GM19239 (cell line): ENCODE measurements around the gene ITPR2.

ENCODE experiments used
- DNase-seq: peaks from one replicate; pipeline ENCODE4 v3.0.0; 2011; ENCODE audit warnings: low spot score; ENCODE audit not compliant: insufficient read length
- FAIRE-seq: peaks from 2 replicates; lab custom pipeline; 2011; peaks lifted over from hg19 to GRCh38; lab: Jason Lieb, UNC

ITPR2 gene

GRCh38 chr12:26723379-26724308 is 109.3 kb downstream of the ITPR2 start:
- FAIRE-seq, result peak; percentile 96
- no peak for DNase-seq

GRCh38 chr12:26721800-26722199 is 111.2 kb downstream of the ITPR2 start:
- DNase-seq, result no peak

GRCh38 chr12:26719852-26720251 is 113.1 kb downstream of the ITPR2 start:
- DNase-seq, result no peak
- peak; percentile 63 for FAIRE-seq

More at GRCh38 chr12:26721800-26722199, 111.2 kb downstream of the ITPR2 start:
- FAIRE-seq, result no peak

DNA sequence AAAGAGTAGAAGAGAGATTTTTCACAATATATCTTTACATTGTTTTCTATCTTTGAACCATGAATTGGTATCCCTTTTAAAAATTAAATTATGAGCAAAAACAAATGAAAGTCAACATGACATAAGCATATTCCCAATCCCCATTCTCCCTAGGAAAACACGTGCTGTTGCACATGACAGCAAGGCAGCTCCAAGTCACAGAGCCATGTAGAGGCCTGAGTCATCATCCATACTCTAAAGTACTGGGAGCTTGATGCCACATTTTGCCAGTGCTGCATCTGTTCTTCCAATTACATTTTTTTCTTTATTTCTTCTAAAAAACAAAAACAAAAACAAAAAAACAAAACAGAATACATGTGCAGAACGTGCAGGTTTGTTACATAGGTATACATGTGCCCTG is 115.2 kb downstream of the ITPR2 start:
- no peak for FAIRE-seq
- DNase-seq, result no peak

GRCh38 chr12:26715232-26715631 is 117.8 kb downstream of the ITPR2 start:
- no peak for DNase-seq
- FAIRE-seq, result no peak

DNA sequence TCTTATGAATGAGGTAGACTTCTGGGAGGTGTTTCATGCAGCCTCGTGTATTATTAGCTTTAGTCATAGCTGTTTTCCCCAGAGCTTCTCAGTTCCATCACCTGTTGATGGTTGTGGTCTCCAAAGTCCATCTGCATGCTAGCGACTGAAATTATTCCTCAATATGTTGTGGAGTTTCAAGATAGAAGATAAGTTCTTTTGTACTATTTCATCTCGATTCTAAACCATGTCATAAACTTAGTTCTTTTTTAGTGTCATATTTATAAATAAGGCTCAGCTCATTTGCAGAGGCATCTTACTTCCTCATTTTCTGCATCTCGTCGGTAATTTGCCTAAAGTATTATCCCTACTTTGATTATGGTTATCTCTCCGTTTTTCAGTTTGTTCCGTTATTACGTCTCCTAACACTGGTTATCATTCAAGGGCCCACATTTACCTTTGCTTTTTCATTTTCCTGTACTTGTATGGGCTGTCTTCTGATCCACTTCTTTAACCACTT is 119.1 kb downstream of the ITPR2 start:
- DNase-seq (no peak), FAIRE-seq (peak; percentile 84)

DNA sequence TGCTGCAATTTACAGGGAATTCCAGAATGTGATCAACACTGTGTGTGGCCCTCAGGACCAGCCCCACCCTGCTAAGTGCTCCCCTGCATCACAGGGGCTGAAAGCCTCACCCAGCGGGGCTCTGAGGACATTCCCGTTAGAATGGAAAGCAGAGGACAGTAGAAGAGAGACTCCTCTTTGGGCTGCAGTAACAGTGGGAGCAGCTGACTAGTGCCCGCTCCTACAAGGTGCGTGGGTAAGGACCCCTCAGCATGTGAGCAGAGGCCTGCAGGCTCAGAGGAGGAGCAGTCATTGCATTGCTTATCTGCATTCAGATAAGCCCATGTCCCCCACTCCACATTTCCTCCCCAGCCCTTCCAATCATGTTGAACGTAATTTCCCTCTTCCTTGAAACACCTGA is 120.1 kb downstream of the ITPR2 start:
- no peak for FAIRE-seq
- DNase-seq, result no peak

- no peak for DNase-seq
- FAIRE-seq, result peak; percentile 49
Observed at GRCh38 chr12:26711569-26711968, 121.4 kb downstream of the ITPR2 start.

DNA sequence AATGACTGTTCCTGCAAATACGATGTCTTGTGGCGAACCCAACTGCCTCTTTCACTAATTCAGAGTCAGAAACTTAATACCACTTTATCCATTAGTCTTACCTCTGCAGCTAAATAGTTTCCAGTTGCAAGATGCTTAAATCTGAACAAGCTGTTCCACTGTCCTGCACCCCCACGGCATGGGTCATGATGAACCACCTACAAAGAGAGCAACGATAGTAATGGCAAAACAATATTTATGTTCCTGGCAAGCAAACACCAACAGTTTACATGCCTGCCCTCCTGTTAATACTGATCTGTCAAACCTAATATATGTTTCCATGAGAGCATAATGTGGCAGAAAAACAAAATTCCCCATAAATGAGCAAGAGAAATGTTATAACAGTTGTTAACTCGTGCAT is 121.9 kb downstream of the ITPR2 start:
- DNase-seq, result no peak
- FAIRE-seq, result no peak

DNA sequence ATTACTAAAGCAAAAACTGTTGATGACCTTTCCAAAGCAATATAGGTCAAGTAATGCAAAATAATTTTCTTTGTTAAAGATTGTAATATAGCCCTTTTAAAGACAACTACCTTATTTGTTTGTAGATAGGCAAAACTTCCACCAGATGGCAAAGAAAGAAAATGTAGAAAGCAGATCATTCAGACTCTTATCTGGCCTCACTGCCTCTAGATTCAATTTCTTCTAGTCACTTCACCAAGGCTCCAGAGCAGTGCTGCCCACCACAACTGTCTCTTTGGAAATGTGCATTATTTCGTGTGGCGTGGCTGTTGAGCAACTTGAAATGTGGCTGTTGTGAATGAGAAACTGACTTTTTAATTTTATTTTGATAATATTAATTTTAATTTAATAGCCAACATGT is 127.1 kb downstream of the ITPR2 start:
- no peak for FAIRE-seq
- no peak for DNase-seq

DNA sequence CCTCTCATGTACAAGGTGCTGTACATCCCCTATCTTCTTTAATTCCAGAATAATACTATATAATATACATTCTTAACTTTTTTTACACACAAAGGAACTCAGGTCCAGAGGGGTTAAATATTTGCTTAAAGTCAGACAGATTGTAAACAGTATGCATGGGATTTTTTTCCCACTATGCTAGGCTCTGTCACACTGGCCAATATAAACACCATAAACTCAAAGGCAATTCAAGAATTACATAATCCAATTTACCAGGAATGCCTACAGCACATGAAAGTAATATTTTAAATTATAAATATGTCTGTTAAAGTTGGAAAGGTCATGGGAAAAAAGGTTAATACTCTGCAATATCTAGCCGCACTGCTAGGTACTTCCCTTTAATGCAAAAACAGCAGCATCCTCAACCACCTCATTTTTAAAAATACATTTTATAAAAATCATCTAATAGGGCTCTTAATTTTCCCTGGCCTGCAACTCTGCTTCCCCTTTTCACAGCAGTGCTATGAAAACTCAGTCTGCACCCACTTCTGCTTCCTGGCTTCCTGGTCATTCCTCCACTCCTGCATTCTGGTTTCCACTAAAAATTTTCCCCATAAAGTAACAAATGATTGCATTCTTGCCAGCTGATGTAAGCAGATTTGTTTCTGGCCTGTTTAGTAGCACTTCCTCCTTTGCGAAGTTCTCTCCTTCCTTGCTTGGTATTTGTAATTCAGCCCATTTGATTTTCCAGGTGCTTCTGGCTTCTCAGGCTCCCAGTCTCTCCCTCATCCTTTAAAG is 128.1 kb downstream of the ITPR2 start:
- FAIRE-seq, result peak; percentile 80
- DNase-seq, result no peak

DNA sequence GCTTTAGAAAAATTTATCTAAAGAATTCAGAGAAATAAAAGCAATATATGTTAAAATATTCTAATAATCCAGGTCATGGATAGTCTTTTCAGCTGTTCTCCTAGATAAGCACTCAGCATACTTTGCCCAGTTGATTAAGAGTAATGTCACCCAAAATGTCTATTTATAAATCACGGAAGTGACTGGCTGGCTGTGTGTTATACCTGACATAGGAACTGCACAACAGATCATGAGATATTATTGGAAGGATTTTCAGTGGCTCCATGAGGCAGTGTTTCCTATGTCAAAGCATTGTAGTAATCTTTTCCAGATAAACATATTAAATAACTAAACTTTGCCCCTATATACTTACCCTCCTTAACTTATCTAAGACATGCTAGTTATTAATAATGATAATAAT is 128.8 kb downstream of the ITPR2 start:
- FAIRE-seq (no peak), DNase-seq (no peak)

GRCh38 chr12:26702741-26703140 is 130.3 kb downstream of the ITPR2 start:
- DNase-seq, result no peak
- FAIRE-seq, result no peak

GRCh38 chr12:26701604-26702215 is 131.3 kb downstream of the ITPR2 start:
- DNase-seq, result no peak
- FAIRE-seq, result peak; percentile 37

GRCh38 chr12:26700430-26700829 is 132.6 kb downstream of the ITPR2 start:
- no peak for FAIRE-seq
- no peak for DNase-seq

GRCh38 chr12:26699237-26699636 is 133.8 kb downstream of the ITPR2 start:
- DNase-seq (no peak), FAIRE-seq (no peak)

DNA sequence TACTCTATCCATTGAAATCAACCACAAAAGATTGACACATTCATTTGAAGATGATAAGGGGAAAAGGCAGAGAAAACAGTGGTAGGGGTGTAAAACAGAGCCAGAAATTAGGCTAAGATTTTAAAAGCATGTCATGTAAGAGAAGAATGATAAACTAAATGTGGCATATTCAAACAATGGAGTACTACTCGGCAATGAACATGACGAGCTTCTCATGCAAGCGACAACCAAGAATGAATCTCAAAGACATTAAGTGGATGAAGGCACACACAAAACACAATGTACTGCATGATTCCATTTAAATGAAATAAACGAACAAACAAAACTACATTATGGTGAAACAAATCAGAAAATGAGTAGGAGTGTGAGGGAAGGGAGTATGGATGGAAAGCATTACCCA is 134.8 kb downstream of the ITPR2 start:
- no peak for FAIRE-seq
- no peak for DNase-seq

DNA sequence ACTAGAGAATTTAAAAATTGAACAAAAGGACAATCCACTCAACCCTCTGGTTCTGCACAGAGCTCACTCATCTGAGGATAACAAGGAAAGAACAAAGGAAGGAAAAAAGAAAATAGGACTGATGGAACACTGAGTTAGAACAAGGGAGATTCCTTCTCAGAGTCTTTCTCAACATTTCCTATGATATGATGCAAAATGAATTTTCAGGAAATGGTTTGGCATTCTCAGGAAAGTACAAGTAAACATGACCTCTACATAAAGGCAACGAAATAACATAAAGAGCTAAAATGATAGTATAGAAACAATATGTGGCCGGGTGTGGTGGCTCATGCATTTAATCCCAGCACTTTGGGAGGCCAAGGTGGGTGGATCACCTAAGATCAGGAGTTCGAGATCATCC is 135.8 kb downstream of the ITPR2 start:
- DNase-seq (no peak), FAIRE-seq (no peak)

GRCh38 chr12:26696613-26697092 is 136.3 kb downstream of the ITPR2 start:
- no peak for DNase-seq
- no peak for FAIRE-seq

GRCh38 chr12:26696048-26696612 is 136.9 kb downstream of the ITPR2 start:
- DNase-seq (no peak), FAIRE-seq (no peak)
